K562 (cell line): ENCODE data around the gene LRRC19. TPM values are rescaled to one million over a fixed set of nuclear protein-coding genes. Genes with fewer than 3 reads are reported as not detected.
A peak's percentile ranks its signal among the peaks of the same experiment; 100 is the strongest.

Source experiments
- C11orf30 ChIP-seq: fragments of 450-650 bp; IDR thresholded peaks from 2 replicates; pipeline ENCODE4 v1.6.1; 2016; ENCODE audit warnings: low read depth, mild to moderate bottlenecking
- CBX5 ChIP-seq: IDR thresholded peaks from 2 replicates; pipeline ENCODE4 v1.6.1; 2014; ENCODE audit warnings: low read depth, borderline replicate concordance
- EWSR1 ChIP-seq: fragments of 450-650 bp; IDR thresholded peaks from 2 replicates; pipeline ENCODE4 v1.6.1; 2018; ENCODE audit warnings: borderline replicate concordance, mild to moderate bottlenecking, low read depth, moderate library complexity; ENCODE audit not compliant: partially characterized antibody
- EZH2 ChIP-seq: IDR thresholded peaks from 2 replicates; pipeline ENCODE4 v1.6.1; 2012; ENCODE audit warnings: low read depth, mild to moderate bottlenecking, inconsistent platforms, low read length, borderline replicate concordance
- HDAC1 ChIP-seq, 2 experiments: fragments of 450-650 bp; IDR thresholded peaks; 2 replicates each; pipeline ENCODE4 v1.6.1; 2016 to 2017; ENCODE audit warnings: inconsistent platforms in 1 of 2, mild to moderate bottlenecking in 1 of 2, moderate library complexity in 1 of 2
- MYC ChIP-seq, 2 experiments: fragments of 250-450 bp in 1 of 2; sonication (Bioruptor Pico) in 1 of 2; IDR thresholded peaks; 2 replicates each; pipeline versions ENCODE4 v1.5.1 to v1.6.1; 2012 to 2021; ENCODE audit warnings: low read depth in 2 of 2, borderline replicate concordance in 1 of 2, improper control_type of control experiment in 1 of 2, low read length in 1 of 2, mild to moderate bottlenecking in 1 of 2, moderate library complexity in 1 of 2
- POLR3G ChIP-seq: IDR thresholded peaks from 2 replicates; pipeline ENCODE4 v1.6.1; 2011; ENCODE audit not compliant: insufficient read length, insufficient replicate concordance; ENCODE audit errors: extremely low read depth
- SLC30A9 ChIP-seq: fragments of 250-450 bp; sonication (Bioruptor Pico); IDR thresholded peaks from 2 replicates; pipeline ENCODE4 v1.8.0; 2022; ENCODE audit warnings: mild to moderate bottlenecking, moderate library complexity
- STAT5A ChIP-seq: IDR thresholded peaks from 2 replicates; pipeline ENCODE4 v1.6.1; 2012; ENCODE audit warnings: low read length, inconsistent platforms, borderline replicate concordance
- TBP ChIP-seq: optimal IDR thresholded peaks from 2 replicates; pipeline ENCODE3; 2011; ENCODE audit warnings: low read depth, low read length, improper control_type of control experiment
- ZNF143 ChIP-seq: sonication (generic); formaldehyde crosslinking; IDR thresholded peaks from 2 replicates; pipeline ENCODE4 v1.9.0; 2022; ENCODE audit warnings: mild to moderate bottlenecking, missing genetic modification reagents
- ZNF24 ChIP-seq: fragments of 450-650 bp; IDR thresholded peaks from 2 replicates; pipeline ENCODE4 v1.6.1; 2016
- ZSCAN32 ChIP-seq: fragments of 450-650 bp; formaldehyde crosslinking; IDR thresholded peaks from 2 replicates; pipeline ENCODE4 v1.4.0; 2020; ENCODE audit warnings: mild to moderate bottlenecking, moderate library complexity
- polyA plus RNA-seq, 8 experiments: library from polyadenylated mRNA; depleted of rRNA in 4 of 8; stranded (reverse) in 5 of 8; unstranded in 3 of 8; fragments of >200 nt; fragmentation: Nextera tagmentation in 2 of 8; fragmentation: Illumina TruSeq in 1 of 8; extraction: Ambion mirVana in 2 of 8; extraction: Trizol in 1 of 8; gene quantifications; 2 replicates each; pipeline versions ENCODE4 v1.2.1 to v1.2.3, GENCODE V29; 2011 to 2014; ENCODE audit warnings: inconsistent platforms in 1 of 8, missing spikeins in 1 of 8
- total RNA-seq, 7 experiments: library from RNA; depleted of rRNA in 6 of 7; stranded (reverse); fragments of >200 nt in 6 of 7; fragmentation: Illumina TruSeq in 2 of 7; extraction: Trizol in 2 of 7; gene quantifications; 2 replicates each; pipeline versions ENCODE4 v1.2.1 to v1.2.3, GENCODE V29; 2011 to 2021; ENCODE audit warnings: low replicate concordance in 1 of 7
- TF ChIP-seq, protein P1 (sequence below), 2 experiments: fragments of 450-650 bp; IDR thresholded peaks; 2 replicates each; pipeline ENCODE4 v1.6.1; 2016; ENCODE audit warnings: mild to moderate bottlenecking in 2 of 2, borderline replicate concordance in 1 of 2, low read depth in 1 of 2, moderate library complexity in 1 of 2
- TF ChIP-seq, protein P2 (sequence below): fragments of 450-650 bp; formaldehyde crosslinking; conservative IDR thresholded peaks from 2 replicates; pipeline ENCODE4 v1.4.0; 2022; ENCODE audit warnings: mild to moderate bottlenecking, missing genetic modification characterization
- TF ChIP-seq, protein P3 (sequence below): fragments of 250-450 bp; sonication (Bioruptor Pico); IDR thresholded peaks from 2 replicates; pipeline ENCODE4 v1.8.0; 2021; ENCODE audit warnings: mild to moderate bottlenecking, moderate library complexity

The LRRC19 gene
- total and polyA plus RNA-seq, 9 of the 15 experiments (the other 6 are each of a cell fraction or from before 2014, with no cell fraction given): not detected

DNA sequence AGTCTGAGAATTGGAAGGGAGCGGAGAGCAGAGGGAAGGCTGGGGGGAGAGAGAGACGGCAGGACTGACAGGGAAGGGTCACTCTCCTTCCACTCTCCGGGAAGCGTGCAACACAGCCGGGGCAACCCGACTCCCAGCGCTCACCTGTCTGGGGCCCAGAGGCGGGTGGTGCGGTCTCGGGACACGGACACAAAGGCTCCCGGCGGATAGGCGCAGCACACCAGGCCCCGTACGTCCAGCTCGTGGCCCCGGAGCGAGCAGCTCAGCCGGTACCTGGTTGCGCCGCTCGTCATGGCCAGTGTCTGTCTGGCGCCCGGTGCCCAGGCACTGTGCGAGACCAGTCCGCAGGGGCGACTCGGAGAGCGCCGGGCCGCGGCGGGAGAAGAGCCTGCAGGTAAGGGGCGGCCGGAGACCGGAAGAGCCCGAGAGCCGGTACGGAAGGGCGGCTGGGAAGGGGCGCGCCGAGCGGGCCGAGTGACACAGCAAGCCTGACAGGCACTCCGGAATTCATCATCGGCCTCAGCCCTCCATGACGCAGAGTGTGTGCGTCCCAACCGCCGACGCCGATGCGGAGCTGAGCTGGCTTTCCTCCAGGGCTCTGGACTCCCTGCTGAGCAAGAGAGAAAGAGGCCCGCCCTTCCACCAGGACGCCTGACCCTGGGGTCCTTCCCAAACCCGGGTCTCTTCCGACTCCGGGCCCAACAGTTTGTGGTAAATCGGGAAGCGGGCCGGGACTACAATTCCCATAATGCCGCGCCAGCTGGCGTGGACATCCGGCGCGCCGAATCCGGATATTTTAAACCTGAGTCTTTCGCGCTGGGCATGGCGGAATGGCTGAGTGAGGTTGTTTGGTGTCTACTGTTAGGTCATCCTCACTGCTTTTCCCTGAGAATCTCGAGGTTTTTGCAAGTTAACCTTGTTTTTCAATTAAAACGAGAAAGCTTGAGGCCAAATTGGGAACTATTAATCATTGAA, 58.4 kb downstream of the LRRC19 start, which contains the start of gene PLAA (continued):
- TF ChIP-seq ZNF143 (peak; percentile 84), ZSCAN32 (CRISPR knock-in tag) (no peak), MYC (IDR thresholded peaks at IDR 0.05; ENCODE audit: low read depth, low read length) (peak; percentile 27; the same call in 1 of the 2 replicates), MYC (CRISPR knock-in tag; IDR thresholded peaks at IDR 0.05; ENCODE audit: borderline replicate concordance, low read depth) (no peak), STAT5A (no peak), SLC30A9 (CRISPR knock-in tag) (no peak), TBP (peak; percentile 34), HDAC1 (IDR thresholded peaks at IDR 0.05) (peak in 1 of 2 experiments; percentile 38; a peak in 1 of 4 replicates), CBX5 (no peak), EZH2 (no peak), POLR3G (no peak), ZNF24 (no peak), C11orf30 (peak; percentile 91), EWSR1 (no peak)
- TF ChIP-seq, protein P1, sequence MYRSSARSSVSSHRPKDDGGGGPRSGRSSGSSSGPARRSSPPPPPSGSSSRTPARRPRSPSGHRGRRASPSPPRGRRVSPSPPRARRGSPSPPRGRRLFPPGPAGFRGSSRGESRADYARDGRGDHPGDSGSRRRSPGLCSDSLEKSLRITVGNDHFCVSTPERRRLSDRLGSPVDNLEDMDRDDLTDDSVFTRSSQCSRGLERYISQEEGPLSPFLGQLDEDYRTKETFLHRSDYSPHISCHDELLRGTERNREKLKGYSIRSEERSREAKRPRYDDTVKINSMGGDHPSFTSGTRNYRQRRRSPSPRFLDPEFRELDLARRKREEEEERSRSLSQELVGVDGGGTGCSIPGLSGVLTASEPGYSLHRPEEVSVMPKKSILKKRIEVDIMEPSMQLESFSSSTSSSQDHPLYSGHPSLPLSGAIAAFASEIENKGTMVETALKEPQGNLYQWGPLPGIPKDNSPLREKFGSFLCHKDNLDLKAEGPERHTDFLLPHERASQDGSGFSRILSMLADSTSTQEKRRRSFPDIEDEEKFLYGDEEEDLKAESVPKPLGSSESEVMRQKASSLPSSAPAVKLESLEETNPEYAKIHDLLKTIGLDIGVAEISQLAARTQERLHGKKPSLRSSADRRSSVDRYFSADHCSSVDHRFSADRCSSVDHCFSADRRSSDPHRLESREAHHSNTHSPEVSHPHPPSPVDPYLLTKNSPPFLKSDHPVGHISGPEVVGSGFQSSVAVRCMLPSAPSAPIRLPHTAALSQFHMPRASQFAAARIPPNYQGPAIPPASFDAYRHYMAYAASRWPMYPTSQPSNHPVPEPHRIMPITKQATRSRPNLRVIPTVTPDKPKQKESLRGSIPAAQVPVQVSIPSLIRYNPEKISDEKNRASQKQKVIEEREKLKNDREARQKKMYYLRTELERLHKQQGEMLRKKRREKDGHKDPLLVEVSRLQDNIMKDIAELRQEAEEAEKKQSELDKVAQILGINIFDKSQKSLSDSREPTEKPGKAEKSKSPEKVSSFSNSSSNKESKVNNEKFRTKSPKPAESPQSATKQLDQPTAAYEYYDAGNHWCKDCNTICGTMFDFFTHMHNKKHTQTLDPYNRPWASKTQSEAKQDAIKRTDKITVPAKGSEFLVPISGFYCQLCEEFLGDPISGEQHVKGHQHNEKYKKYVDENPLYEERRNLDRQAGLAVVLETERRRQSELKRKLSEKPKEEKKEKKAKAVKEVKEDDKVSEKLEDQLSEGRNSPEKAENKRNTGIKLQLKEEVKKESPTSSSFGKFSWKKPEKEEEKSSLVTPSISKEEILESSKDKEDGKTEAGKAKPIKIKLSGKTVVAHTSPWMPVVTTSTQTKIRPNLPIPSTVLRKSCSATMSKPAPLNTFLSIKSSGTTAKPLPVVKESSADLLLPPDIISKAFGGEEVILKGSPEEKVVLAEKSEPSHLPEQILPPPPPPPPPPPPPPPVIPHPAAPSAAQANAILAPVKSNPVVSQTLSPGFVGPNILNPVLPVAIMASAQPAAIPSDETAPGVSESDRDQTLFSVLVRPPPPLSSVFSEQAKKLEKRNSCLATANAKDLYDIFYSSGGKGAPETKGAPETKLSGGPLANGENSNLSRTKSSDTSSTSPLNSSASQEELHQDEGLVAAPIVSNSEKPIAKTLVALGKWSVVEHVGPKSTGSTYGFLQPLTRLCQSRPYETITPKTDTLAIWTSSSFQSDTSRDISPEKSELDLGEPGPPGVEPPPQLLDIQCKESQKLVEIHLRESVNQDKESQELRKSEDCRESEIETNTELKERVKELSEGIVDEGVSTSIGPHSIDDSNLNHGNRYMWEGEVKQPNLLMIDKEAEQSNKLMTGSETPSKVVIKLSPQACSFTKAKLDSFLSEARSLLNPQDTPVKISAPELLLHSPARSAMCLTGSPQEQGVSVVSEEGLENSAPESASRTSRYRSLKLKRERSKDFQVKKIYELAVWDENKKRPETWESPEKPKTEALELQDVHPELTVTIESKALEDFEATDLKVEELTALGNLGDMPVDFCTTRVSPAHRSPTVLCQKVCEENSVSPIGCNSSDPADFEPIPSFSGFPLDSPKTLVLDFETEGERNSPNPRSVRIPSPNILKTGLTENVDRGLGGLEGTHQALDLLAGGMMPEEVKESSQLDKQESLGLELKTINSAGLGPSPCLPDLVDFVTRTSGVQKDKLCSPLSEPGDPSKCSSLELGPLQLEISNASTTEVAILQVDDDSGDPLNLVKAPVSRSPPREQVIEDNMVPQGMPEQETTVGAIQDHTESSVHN (IDR thresholded peaks at IDR 0.05; ENCODE audit: borderline replicate concordance in 1 of 2, low read depth in 1 of 2): no peak
- TF ChIP-seq, protein P2, sequence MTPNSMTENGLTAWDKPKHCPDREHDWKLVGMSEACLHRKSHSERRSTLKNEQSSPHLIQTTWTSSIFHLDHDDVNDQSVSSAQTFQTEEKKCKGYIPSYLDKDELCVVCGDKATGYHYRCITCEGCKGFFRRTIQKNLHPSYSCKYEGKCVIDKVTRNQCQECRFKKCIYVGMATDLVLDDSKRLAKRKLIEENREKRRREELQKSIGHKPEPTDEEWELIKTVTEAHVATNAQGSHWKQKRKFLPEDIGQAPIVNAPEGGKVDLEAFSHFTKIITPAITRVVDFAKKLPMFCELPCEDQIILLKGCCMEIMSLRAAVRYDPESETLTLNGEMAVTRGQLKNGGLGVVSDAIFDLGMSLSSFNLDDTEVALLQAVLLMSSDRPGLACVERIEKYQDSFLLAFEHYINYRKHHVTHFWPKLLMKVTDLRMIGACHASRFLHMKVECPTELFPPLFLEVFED (CRISPR knock-in tag): no peak
- TF ChIP-seq, protein P3, sequence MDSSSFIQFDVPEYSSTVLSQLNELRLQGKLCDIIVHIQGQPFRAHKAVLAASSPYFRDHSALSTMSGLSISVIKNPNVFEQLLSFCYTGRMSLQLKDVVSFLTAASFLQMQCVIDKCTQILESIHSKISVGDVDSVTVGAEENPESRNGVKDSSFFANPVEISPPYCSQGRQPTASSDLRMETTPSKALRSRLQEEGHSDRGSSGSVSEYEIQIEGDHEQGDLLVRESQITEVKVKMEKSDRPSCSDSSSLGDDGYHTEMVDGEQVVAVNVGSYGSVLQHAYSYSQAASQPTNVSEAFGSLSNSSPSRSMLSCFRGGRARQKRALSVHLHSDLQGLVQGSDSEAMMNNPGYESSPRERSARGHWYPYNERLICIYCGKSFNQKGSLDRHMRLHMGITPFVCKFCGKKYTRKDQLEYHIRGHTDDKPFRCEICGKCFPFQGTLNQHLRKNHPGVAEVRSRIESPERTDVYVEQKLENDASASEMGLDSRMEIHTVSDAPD (CRISPR knock-in tag): no peak
